HAP-1 (cell line): ENCODE data around the gene CXADR.
A peak's percentile ranks its signal among the peaks of the same experiment; 100 is the strongest.
"Not testable (repeated sequence)": the region's sequence is repeated elsewhere in the genome, so short reads cannot be mapped to it uniquely, and the experiment has no call there.

Experiments used
- DNase-seq, 2 experiments: peaks; one replicate each; pipeline ENCODE4 v3.0.0-alpha.2; 2016 to 2020; ENCODE audit warnings: low spot score in 2 of 2
- H3K27me3 ChIP-seq: fragments of 250-450 bp; sonication (Bioruptor Pico); 2 replicates; pipeline ENCODE4 v1.5.1; 2020; ENCODE audit warnings: low read depth, mild to moderate bottlenecking, moderate library complexity
- H3K36me3 ChIP-seq: fragments of 250-450 bp; sonication (Bioruptor Pico); replicated peaks from 2 replicates; pipeline ENCODE4 v1.5.1; 2020; ENCODE audit warnings: mild to moderate bottlenecking
- H3K4me1 ChIP-seq: fragments of 250-450 bp; sonication (Bioruptor Pico); 2 replicates; pipeline ENCODE4 v1.5.1; 2020; ENCODE audit warnings: mild to moderate bottlenecking
- H3K4me3 ChIP-seq: fragments of 250-450 bp; sonication (Bioruptor Pico); 2 replicates; pipeline ENCODE4 v1.5.1; 2020; ENCODE audit warnings: mild to moderate bottlenecking, moderate library complexity
- H3K9me3 ChIP-seq: fragments of 250-450 bp; sonication (Bioruptor Pico); 2 replicates; pipeline ENCODE4 v1.5.1; 2020; ENCODE audit warnings: mild to moderate bottlenecking, moderate library complexity
- in situ Hi-C: fragments of 300-500 bp; cut with MboI; formaldehyde crosslinking; loops from 3 replicates; pipeline ENCODE4 v1.14.3; 2020; ENCODE audit warnings: low sequenced_read_pairs, inconsistent platforms, mixed read lengths

CXADR gene

DNA sequence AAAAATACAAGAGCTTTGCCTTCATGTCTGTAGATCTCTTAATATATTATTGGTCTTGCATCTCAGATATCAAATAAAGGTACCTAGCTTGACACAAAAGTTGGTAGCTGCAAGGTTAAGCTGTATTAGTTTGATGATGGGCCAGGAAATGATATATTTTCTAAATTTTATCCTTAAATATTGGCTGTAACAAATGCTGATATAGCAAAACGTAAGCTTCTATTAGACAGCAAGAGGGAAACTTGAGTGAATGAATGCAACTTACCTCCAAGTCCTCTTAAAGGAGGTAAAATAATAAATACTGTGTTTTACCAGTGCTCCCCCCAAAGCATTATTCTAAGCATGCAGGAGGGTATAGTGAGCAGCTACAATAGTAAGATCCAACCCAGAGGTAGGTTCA lies 4.2 kb downstream of the CXADR start:
- H3K27me3 ChIP-seq, in situ Hi-C loops, H3K4me3 ChIP-seq, H3K9me3 ChIP-seq, DNase-seq, H3K4me1 ChIP-seq, H3K36me3 ChIP-seq: not testable (repeated sequence)

DNA sequence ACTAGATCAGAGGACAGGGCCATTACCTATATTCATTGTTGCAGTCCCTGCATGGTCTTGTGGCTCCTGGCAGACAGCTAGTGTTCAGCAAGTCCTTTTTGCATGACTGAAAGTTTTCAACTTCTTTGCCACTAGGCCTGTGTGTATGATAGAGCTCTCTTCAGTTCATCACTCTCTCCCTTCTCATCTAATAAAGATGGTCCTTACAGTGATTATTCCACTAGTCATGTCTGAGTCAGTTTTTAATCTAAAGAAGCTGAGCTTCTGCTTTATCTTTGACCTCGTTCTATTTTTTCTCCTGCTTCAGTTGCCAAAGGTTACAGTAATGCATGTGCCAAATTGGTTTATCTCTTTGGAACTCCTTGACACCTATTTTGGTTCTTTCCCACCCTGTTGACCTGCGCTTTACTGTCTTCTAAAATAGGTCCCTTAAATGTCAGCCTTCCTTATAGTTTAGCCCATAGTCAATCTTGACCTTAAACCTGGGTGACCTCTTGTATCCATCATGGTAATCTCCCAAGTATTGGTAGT lies 6.4 kb downstream of the CXADR start:
- Histone ChIP-seq H3K4me3 (no peak overlapping the region), H3K36me3 (no peaks in the 10 kb centered on the region), H3K4me1 (peaks cover 1% of the 10 kb centered on the region; the same call in 1 of the 2 replicates), H3K27me3 (no peaks in the 10 kb centered on the region), H3K9me3 (no peaks in the 10 kb centered on the region)
- in situ Hi-C loops = no loop called here
- DNase-seq = no peak

GRCh38 chr21:17519965-17520609 lies 7.2 kb downstream of the CXADR start:
- Histone ChIP-seq H3K9me3 (no peaks in the 10 kb centered on the region), H3K27me3 (no peaks in the 10 kb centered on the region), H3K4me3 (no peak overlapping the region), H3K36me3 (no peaks in the 10 kb centered on the region), H3K4me1 (no peaks in the 10 kb centered on the region)
- in situ Hi-C loops = no loop called here
- no peak for DNase-seq

DNA sequence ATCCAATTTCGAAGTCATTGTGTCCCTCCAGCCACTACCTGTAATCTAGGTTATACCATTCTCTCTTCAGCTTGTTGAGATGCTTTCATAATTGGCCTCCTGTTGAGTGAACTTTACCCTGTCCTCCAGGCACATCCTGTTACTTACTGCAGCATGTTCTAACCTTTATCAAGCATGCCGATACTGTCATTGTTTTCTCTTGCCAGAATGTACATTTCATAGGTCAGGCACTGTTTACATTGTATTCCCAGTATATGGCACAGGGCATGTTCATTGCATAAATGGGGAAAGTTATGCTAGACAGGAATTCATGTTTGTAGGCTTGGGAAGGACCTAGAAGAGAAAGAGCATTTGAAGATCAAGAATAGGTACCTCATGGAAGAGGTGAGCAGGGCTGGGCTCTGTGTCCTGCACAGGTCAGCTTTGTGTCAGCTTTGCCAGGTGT lies 10.2 kb downstream of the CXADR start:
- Histone ChIP-seq H3K27me3 (no peaks in the 10 kb centered on the region), H3K4me1 (peaks cover 10% of the 10 kb centered on the region), H3K9me3 (no peaks in the 10 kb centered on the region), H3K4me3 (no peak overlapping the region), H3K36me3 (no peaks in the 10 kb centered on the region)
- in situ Hi-C loops = no loop called here
- no peak for DNase-seq

- DNase-seq, H3K36me3 ChIP-seq, H3K27me3 ChIP-seq, H3K9me3 ChIP-seq, H3K4me3 ChIP-seq, in situ Hi-C loops: not testable (repeated sequence)
- H3K4me1 ChIP-seq = peaks cover 10% of the 10 kb centered on the region
These were observed 11.2 kb downstream of the CXADR start for GRCh38 chr21:17523979-17524494.

DNA sequence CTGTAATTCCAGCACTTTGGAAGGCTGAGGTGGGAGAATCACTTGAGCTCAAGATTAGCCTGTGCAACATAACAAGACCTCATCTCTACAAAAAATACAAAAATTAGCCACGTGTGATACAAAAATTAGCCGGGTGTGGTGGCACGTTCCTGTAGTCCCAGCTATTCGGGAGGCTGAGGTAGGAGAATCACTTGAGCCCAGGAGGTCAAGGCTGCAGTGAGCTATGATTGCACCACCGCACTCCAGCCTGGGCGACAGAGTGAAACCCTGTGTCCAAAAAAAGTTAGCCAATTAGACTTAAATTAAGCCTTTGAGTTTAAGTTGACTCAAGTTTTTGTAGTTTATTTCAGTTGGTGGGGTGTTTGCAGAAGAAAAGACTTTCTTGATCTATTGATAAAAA lies 11.8 kb downstream of the CXADR start:
- H3K9me3 ChIP-seq = no peaks in the 10 kb centered on the region
- no peaks in the 10 kb centered on the region for H3K36me3 ChIP-seq
- H3K4me3 ChIP-seq = no peak overlapping the region
- no peaks in the 10 kb centered on the region for H3K27me3 ChIP-seq
- DNase-seq = no peak
- in situ Hi-C loops = no loop called here
- peaks cover 10% of the 10 kb centered on the region for H3K4me1 ChIP-seq

GRCh38 chr21:17526776-17527175 lies 13.9 kb downstream of the CXADR start:
- no peaks in the 10 kb centered on the region for H3K9me3 ChIP-seq
- H3K27me3 ChIP-seq = no peaks in the 10 kb centered on the region
- H3K36me3 ChIP-seq = no peaks in the 10 kb centered on the region
- H3K4me1 ChIP-seq = peaks cover 10% of the 10 kb centered on the region
- no peak for DNase-seq
- in situ Hi-C loops = no loop called here
- H3K4me3 ChIP-seq = no peak overlapping the region

GRCh38 chr21:17527240-17527639 lies 14.4 kb downstream of the CXADR start:
- H3K4me3 ChIP-seq = no peak overlapping the region
- no peaks in the 10 kb centered on the region for H3K27me3 ChIP-seq
- in situ Hi-C loops = no loop called here
- no peaks in the 10 kb centered on the region for H3K36me3 ChIP-seq
- DNase-seq = no peak
- peaks cover 10% of the 10 kb centered on the region for H3K4me1 ChIP-seq
- no peaks in the 10 kb centered on the region for H3K9me3 ChIP-seq

- in situ Hi-C loops = no loop called here
- no peaks in the 10 kb centered on the region for H3K36me3 ChIP-seq
- H3K27me3 ChIP-seq = no peaks in the 10 kb centered on the region
- no peak overlapping the region for H3K4me3 ChIP-seq
- H3K4me1 ChIP-seq = peaks cover 10% of the 10 kb centered on the region
- H3K9me3 ChIP-seq = no peaks in the 10 kb centered on the region
- no peak for DNase-seq
These were observed 14.9 kb downstream of the CXADR start for GRCh38 chr21:17527711-17528110.

- peaks cover 10% of the 10 kb centered on the region for H3K4me1 ChIP-seq
- DNase-seq = no peak
- no peak overlapping the region for H3K4me3 ChIP-seq
- no peaks in the 10 kb centered on the region for H3K36me3 ChIP-seq
- no peaks in the 10 kb centered on the region for H3K27me3 ChIP-seq
- in situ Hi-C loops = no loop called here
- no peaks in the 10 kb centered on the region for H3K9me3 ChIP-seq
These were observed 16.8 kb downstream of the CXADR start for GRCh38 chr21:17529648-17530047.

- no peaks in the 10 kb centered on the region for H3K9me3 ChIP-seq
- H3K4me1 ChIP-seq = peaks cover 8% of the 10 kb centered on the region; the same call in 1 of the 2 replicates
- in situ Hi-C loops = no loop called here
- no peak overlapping the region for H3K4me3 ChIP-seq
- H3K36me3 ChIP-seq = no peaks in the 10 kb centered on the region
- DNase-seq = no peak
- no peaks in the 10 kb centered on the region for H3K27me3 ChIP-seq
These were observed 19.4 kb downstream of the CXADR start for GRCh38 chr21:17532292-17532691.

- Histone ChIP-seq H3K4me3 (no peak overlapping the region), H3K9me3 (no peaks in the 10 kb centered on the region), H3K4me1 (0 out of 2 replicates have a peak, but pooled peaks cover 7% of the 10 kb centered on the region), H3K27me3 (no peaks in the 10 kb centered on the region), H3K36me3 (no peaks in the 10 kb centered on the region)
- in situ Hi-C loops = no loop called here
- DNase-seq = no peak
These were observed 23.5 kb downstream of the CXADR start for GRCh38 chr21:17536381-17536780.

DNA sequence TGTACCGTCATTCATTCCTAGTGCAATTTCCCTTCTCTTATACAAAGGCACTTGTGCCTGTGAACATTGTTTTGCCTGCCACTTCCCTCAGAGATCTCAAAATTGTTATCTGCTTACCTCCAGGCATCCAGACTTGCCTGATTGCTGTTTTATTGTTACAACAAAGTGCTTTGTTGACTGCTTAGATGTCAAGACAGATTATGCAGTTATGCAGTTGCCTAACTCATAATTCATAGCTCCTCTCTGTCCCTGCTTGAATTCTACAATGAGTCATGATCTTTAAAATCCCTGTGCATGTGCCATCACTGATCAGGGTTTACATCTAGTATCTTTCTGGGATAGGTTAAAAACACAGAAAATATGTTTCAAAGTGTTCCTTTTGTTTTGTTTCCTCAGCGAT lies 24.5 kb downstream of the CXADR start:
- H3K4me3 ChIP-seq = no peak overlapping the region
- in situ Hi-C loops = no loop called here
- H3K9me3 ChIP-seq = no peaks in the 10 kb centered on the region
- no peaks in the 10 kb centered on the region for H3K36me3 ChIP-seq
- no peaks in the 10 kb centered on the region for H3K27me3 ChIP-seq
- 0 out of 2 replicates have a peak, but pooled peaks cover 7% of the 10 kb centered on the region for H3K4me1 ChIP-seq
- DNase-seq = peak in 1 of 2 experiments; percentile 7

- Histone ChIP-seq H3K4me3 (no peak overlapping the region), H3K9me3 (no peaks in the 10 kb centered on the region), H3K36me3 (no peaks in the 10 kb centered on the region), H3K4me1 (0 out of 2 replicates have a peak, but pooled peaks cover 7% of the 10 kb centered on the region), H3K27me3 (no peaks in the 10 kb centered on the region)
- in situ Hi-C loops = no loop called here
- DNase-seq = no peak
These were observed 25.7 kb downstream of the CXADR start for GRCh38 chr21:17538576-17538975.
